SK-N-SH (cell line): Measurements from ENCODE around the gene ZNF20. TPM values are rescaled to one million over a fixed set of nuclear protein-coding genes. Genes with fewer than 3 reads are reported as not detected.

Experiments used
- CTCF ChIA-PET: fragments of 300-600, 350-600 bp; formaldehyde crosslinking; extraction: SDS; loops from one replicate; lab custom pipeline; 2021; lab: Yijun Ruan, JAX
- POLR2A ChIA-PET: fragments of 350-600 bp; sonication (Branson Sonifier 250); formaldehyde crosslinking; extraction: SDS; loops from one replicate; lab custom pipeline; 2020; ENCODE audit warnings: antibody characterized with exemption, inconsistent platforms; lab: Yijun Ruan, JAX
- DNase-seq: peaks from one replicate; pipeline ENCODE4 v3.0.0; 2012
- H2AFZ ChIP-seq: fragments of 200-600 bp; sonication (generic); 2 replicates; pipeline ENCODE4 v1.8.1; 2016; ENCODE audit warnings: antibody characterized with exemption, mild to moderate bottlenecking, low read depth
- H3F3A ChIP-seq: fragments of 200-600 bp; sonication (generic); replicated peaks from 2 replicates; pipeline ENCODE3; 2016; ENCODE audit warnings: antibody characterized with exemption, mild to moderate bottlenecking; ENCODE audit not compliant: insufficient read depth
- H3K27ac ChIP-seq, 2 experiments: fragments of 200-500 bp in 1 of 2; fragments of 200-600 bp in 1 of 2; sonication (Bioruptor generic) in 1 of 2; sonication (generic), shearing (Covaris generic) in 1 of 2; 2 replicates each; pipeline versions ENCODE4 v1.5.1 to v1.6.1; 2014 to 2016; ENCODE audit warnings: low read depth in 2 of 2, inconsistent platforms in 1 of 2, low read length in 1 of 2, mild to moderate bottlenecking in 1 of 2, mixed read lengths in 1 of 2
- H3K27me3 ChIP-seq: fragments of 200-600 bp; sonication (generic), shearing (Covaris generic); 2 replicates; pipeline ENCODE4 v1.6.1; 2016; ENCODE audit warnings: mixed run types; ENCODE audit not compliant: insufficient read depth
- H3K36me3 ChIP-seq, 2 experiments: fragments of 200-500 bp in 1 of 2; fragments of 200-600 bp in 1 of 2; sonication (Bioruptor generic) in 1 of 2; sonication (generic) in 1 of 2; replicated peaks in 1 of 2; 2 replicates each; pipeline versions ENCODE3 to v1.5.1; 2014 to 2016; ENCODE audit warnings: low read length in 1 of 2, mild to moderate bottlenecking in 1 of 2; ENCODE audit not compliant: insufficient read depth in 2 of 2, control insufficient read depth in 1 of 2
- H3K4me1 ChIP-seq, 2 experiments: fragments of 200-500 bp in 1 of 2; fragments of 200-600 bp in 1 of 2; sonication (Bioruptor generic) in 1 of 2; sonication (generic), shearing (Covaris generic) in 1 of 2; 2 replicates each; pipeline versions ENCODE4 v1.5.1 to v1.6.1; 2014 to 2016; ENCODE audit warnings: low read depth in 1 of 2, low read length in 1 of 2, mixed run types in 1 of 2; ENCODE audit not compliant: insufficient read depth in 2 of 2, control insufficient read depth in 1 of 2
- H3K4me2 ChIP-seq: fragments of 200-600 bp; sonication (generic), shearing (Covaris generic); 2 replicates; pipeline ENCODE4 v1.6.1; 2017; ENCODE audit warnings: mixed run types
- H3K4me3 ChIP-seq, 2 experiments: fragments of 200-500 bp in 1 of 2; fragments of 200-600 bp in 1 of 2; sonication (Bioruptor generic) in 1 of 2; sonication (generic), shearing (Covaris generic) in 1 of 2; 2 replicates each; pipeline versions ENCODE4 v1.5.1 to v1.8.1; 2014 to 2016; ENCODE audit warnings: low read depth in 2 of 2, inconsistent platforms in 1 of 2, low read length in 1 of 2, mild to moderate bottlenecking in 1 of 2, mixed read lengths in 1 of 2, moderate library complexity in 1 of 2
- H3K79me2 ChIP-seq: fragments of 200-600 bp; sonication (generic); 2 replicates; pipeline ENCODE4 v1.8.1; 2017; ENCODE audit warnings: mild to moderate bottlenecking; ENCODE audit not compliant: insufficient read depth
- H3K9ac ChIP-seq: fragments of 200-600 bp; sonication (generic); 2 replicates; pipeline ENCODE4 v1.6.1; 2017; ENCODE audit warnings: mixed run types
- H3K9me2 ChIP-seq: fragments of 200-600 bp; sonication (generic); 2 replicates; pipeline ENCODE4 v1.6.1; 2017; ENCODE audit warnings: mixed run types
- H3K9me3 ChIP-seq: fragments of 200-600 bp; sonication (generic); 2 replicates; pipeline ENCODE4 v1.6.1; 2017; ENCODE audit warnings: mixed run types, mild to moderate bottlenecking, moderate library complexity
- H4K20me1 ChIP-seq: fragments of 200-600 bp; sonication (generic); 2 replicates; pipeline ENCODE4 v1.6.1; 2017; ENCODE audit warnings: mild to moderate bottlenecking, mixed run types; ENCODE audit not compliant: insufficient read depth
- CHD2 ChIP-seq: fragments of 150-350 bp; IDR thresholded peaks from 2 replicates; pipeline ENCODE4 v1.6.1; 2018; ENCODE audit warnings: low read length; ENCODE audit not compliant: partially characterized antibody
- CTCF ChIP-seq: fragments of 200-600 bp; sonication (generic); IDR thresholded peaks from 2 replicates; pipeline ENCODE4 v1.6.1; 2017; ENCODE audit warnings: antibody characterized with exemption, mild to moderate bottlenecking, moderate library complexity
- ELF1 ChIP-seq: IDR thresholded peaks from 2 replicates; pipeline ENCODE4 v1.4.0; 2012
- EP300 ChIP-seq, 2 experiments: IDR thresholded peaks; 2 replicates each; pipeline versions ENCODE4 v1.4.0 to v1.6.1; 2012; ENCODE audit warnings: borderline replicate concordance in 1 of 2, low read depth in 1 of 2, low read length in 1 of 2
- EZH2phosphoT487 ChIP-seq: fragments of 200-600 bp; sonication (generic); IDR thresholded peaks from 2 replicates; pipeline ENCODE4 v1.6.1; 2017; ENCODE audit warnings: low read depth, mixed run types, mild to moderate bottlenecking, antibody characterized with exemption, moderate library complexity, borderline replicate concordance
- FOSL2 ChIP-seq: IDR thresholded peaks from 2 replicates; pipeline ENCODE4 v1.4.0; 2012; ENCODE audit warnings: low read depth, mild to moderate bottlenecking, moderate library complexity, borderline replicate concordance
- FOXJ3 ChIP-seq: sonication (generic); formaldehyde crosslinking; IDR thresholded peaks from 2 replicates; pipeline ENCODE4 v1.5.1; 2020; ENCODE audit warnings: mild to moderate bottlenecking, missing genetic modification reagents
- FOXM1 ChIP-seq: IDR thresholded peaks from 2 replicates; pipeline ENCODE4 v1.4.0; 2012; ENCODE audit warnings: low read depth, mild to moderate bottlenecking
- MEF2A ChIP-seq: IDR thresholded peaks from 2 replicates; pipeline ENCODE4 v1.4.0; 2012; ENCODE audit warnings: low read depth, borderline replicate concordance
- MXI1 ChIP-seq: IDR thresholded peaks from 2 replicates; pipeline ENCODE4 v1.6.1; 2012; ENCODE audit warnings: mild to moderate bottlenecking, low read depth, low read length, improper control_type of control experiment
- NFIC ChIP-seq: IDR thresholded peaks from 2 replicates; pipeline ENCODE4 v1.4.0; 2012; ENCODE audit warnings: borderline replicate concordance
- NRF1 ChIP-seq: IDR thresholded peaks from 2 replicates; pipeline ENCODE4 v1.6.1; 2012; ENCODE audit warnings: low read depth, mild to moderate bottlenecking, low read length
- POLR2AphosphoS5 ChIP-seq: IDR thresholded peaks from 2 replicates; pipeline ENCODE4 v1.6.1; 2012; ENCODE audit warnings: low read depth, low read length
- RCOR1 ChIP-seq: fragments of 150-350 bp; IDR thresholded peaks from 2 replicates; pipeline ENCODE4 v1.6.1; 2017; ENCODE audit warnings: antibody characterized with exemption, low read length
- RFX5 ChIP-seq: IDR thresholded peaks from 2 replicates; pipeline ENCODE4 v1.6.1; 2012; ENCODE audit warnings: mild to moderate bottlenecking, improper control_type of control experiment, low read length
- TAF1 ChIP-seq: IDR thresholded peaks from 2 replicates; pipeline ENCODE4 v1.6.1; 2012; ENCODE audit warnings: low read depth, mild to moderate bottlenecking, low read length, moderate library complexity, borderline replicate concordance
- TEAD4 ChIP-seq: IDR thresholded peaks from 2 replicates; pipeline ENCODE4 v1.4.0; 2012; ENCODE audit warnings: mild to moderate bottlenecking, borderline replicate concordance; ENCODE audit not compliant: insufficient read depth
- WGBS: methylation state at CpG from one replicate; pipeline ENCODE4 v1.1.6; 2017; ENCODE audit warnings: low lambda C conversion rate; 5-methylcytosine and 5-hydroxymethylcytosine counted together
- polyA plus RNA-seq, 3 experiments: library from polyadenylated mRNA; depleted of rRNA; stranded (reverse); fragments of >200 nt; gene quantifications; 2 replicates each; pipeline ENCODE4 v1.2.3, GENCODE V29; 2012
- TF ChIP-seq, protein P1 (sequence below): IDR thresholded peaks from 2 replicates; pipeline ENCODE4 v1.6.1; 2012; ENCODE audit warnings: mild to moderate bottlenecking, low read depth, low read length, moderate library complexity
- TF ChIP-seq, protein P2 (sequence below): IDR thresholded peaks from 2 replicates; pipeline ENCODE4 v1.4.0; 2012; ENCODE audit warnings: low read depth

ZNF20 gene
- polyA plus RNA-seq, 1 of the 3 experiments (the other 2 are of a cell fraction) = 1.8 TPM

- Histone ChIP-seq H3K9ac (no peak overlapping the region), H3K9me3 (no peaks in the 10 kb centered on the region), H3F3A (no peaks in the 10 kb centered on the region), H2AFZ (no peak overlapping the region), H3K79me2 (no peaks in the 10 kb centered on the region), H3K27me3 (no peaks in the 10 kb centered on the region), H3K4me3 (no peak overlapping the region), H3K27ac (no peak overlapping the region), H3K9me2 (no peaks in the 10 kb centered on the region), H3K4me1 (no peaks in the 10 kb centered on the region), H3K36me3 (no peaks in the 10 kb centered on the region), H4K20me1 (no peaks in the 10 kb centered on the region), H3K4me2 (no peak overlapping the region)
- no peak for DNase-seq
- ChIA-PET POLR2A (no interaction called here), CTCF (no interaction called here)
- 46% methylated on average over 3 of the region's 3 CpGs for WGBS
- TF ChIP-seq MEF2A (no peak), TAF1 (no peak), EZH2phosphoT487 (no peak), CTCF (no peak), NRF1 (no peak), MXI1 (no peak), NFIC (no peak), ELF1 (no peak), TEAD4 (no peak), CHD2 (no peak), FOXM1 (no peak), POLR2AphosphoS5 (no peak), EP300 (IDR thresholded peaks at IDR 0.05; ENCODE audit: borderline replicate concordance in 1 of 2, low read depth in 1 of 2, low read length in 1 of 2) (no peak), FOXJ3 (CRISPR knock-in tag) (no peak), RCOR1 (no peak), FOSL2 (no peak), RFX5 (no peak)
- TF ChIP-seq, protein P1, sequence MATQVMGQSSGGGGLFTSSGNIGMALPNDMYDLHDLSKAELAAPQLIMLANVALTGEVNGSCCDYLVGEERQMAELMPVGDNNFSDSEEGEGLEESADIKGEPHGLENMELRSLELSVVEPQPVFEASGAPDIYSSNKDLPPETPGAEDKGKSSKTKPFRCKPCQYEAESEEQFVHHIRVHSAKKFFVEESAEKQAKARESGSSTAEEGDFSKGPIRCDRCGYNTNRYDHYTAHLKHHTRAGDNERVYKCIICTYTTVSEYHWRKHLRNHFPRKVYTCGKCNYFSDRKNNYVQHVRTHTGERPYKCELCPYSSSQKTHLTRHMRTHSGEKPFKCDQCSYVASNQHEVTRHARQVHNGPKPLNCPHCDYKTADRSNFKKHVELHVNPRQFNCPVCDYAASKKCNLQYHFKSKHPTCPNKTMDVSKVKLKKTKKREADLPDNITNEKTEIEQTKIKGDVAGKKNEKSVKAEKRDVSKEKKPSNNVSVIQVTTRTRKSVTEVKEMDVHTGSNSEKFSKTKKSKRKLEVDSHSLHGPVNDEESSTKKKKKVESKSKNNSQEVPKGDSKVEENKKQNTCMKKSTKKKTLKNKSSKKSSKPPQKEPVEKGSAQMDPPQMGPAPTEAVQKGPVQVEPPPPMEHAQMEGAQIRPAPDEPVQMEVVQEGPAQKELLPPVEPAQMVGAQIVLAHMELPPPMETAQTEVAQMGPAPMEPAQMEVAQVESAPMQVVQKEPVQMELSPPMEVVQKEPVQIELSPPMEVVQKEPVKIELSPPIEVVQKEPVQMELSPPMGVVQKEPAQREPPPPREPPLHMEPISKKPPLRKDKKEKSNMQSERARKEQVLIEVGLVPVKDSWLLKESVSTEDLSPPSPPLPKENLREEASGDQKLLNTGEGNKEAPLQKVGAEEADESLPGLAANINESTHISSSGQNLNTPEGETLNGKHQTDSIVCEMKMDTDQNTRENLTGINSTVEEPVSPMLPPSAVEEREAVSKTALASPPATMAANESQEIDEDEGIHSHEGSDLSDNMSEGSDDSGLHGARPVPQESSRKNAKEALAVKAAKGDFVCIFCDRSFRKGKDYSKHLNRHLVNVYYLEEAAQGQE = no peak
- TF ChIP-seq, protein P2, sequence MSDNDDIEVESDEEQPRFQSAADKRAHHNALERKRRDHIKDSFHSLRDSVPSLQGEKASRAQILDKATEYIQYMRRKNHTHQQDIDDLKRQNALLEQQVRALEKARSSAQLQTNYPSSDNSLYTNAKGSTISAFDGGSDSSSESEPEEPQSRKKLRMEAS = no peak
These were observed 46.4 kb downstream of the ZNF20 start for GRCh38 chr19:12093777-12094176.
